ENCODE data around the gene CD300LD. TPM values are rescaled to one million over a fixed set of nuclear protein-coding genes. Genes with fewer than 3 reads are reported as not detected.

The CD300LD gene
- total RNA-seq, 6 donors from 2014 or later = not detected

GRCh38 chr17:74544991-74545842, 46.9 kb downstream of the CD300LD start:
- TF ChIP-seq EP300 (IDR thresholded peaks at IDR 0.05) (no peak), POLR2AphosphoS5 (IDR thresholded peaks at IDR 0.05) (no peak), POLR2A (IDR thresholded peaks at IDR 0.05) (no peak), CTCF (IDR thresholded peaks at IDR 0.05) (no peak)
- DNase-seq = peak in 1 of 2 donors; percentile 54
- Histone ChIP-seq H3K27me3 (no peaks in the 10 kb centered on the region), H3K9me3 (no peaks in the 10 kb centered on the region), H3K27ac (peak overlapping the region in 3 of 4 donors; percentile 39 to 69 (median 66)), H3K4me1 (no peaks in the 10 kb centered on the region), H3K36me3 (no peaks in the 10 kb centered on the region), H3K4me3 (peak overlapping the region in 3 of 4 donors; percentile 8 to 39 (median 19))
- peak in 1 of 2 donors; percentile 22 for ATAC-seq (ENCODE audit: low FRiP score in 2 of 2)
- WGBS, 2 donors = 69 to 76% methylated on average over 16 of the region's 16 CpGs

- Histone ChIP-seq H3K4me3 (peak overlapping the region in 1 of 4 donors; percentile 39), H3K36me3 (no peaks in the 10 kb centered on the region), H3K4me1 (no peaks in the 10 kb centered on the region), H3K27ac (no peak overlapping the region), H3K9me3 (no peaks in the 10 kb centered on the region), H3K27me3 (no peaks in the 10 kb centered on the region)
- no peak for DNase-seq
- TF ChIP-seq POLR2AphosphoS5 (IDR thresholded peaks at IDR 0.05) (no peak), EP300 (IDR thresholded peaks at IDR 0.05) (no peak), CTCF (IDR thresholded peaks at IDR 0.05) (no peak), POLR2A (IDR thresholded peaks at IDR 0.05) (no peak)
- WGBS, 2 donors = 86 to 100% methylated on average over 8 to 18 of the region's 18 CpGs
- no peak for ATAC-seq (ENCODE audit: low FRiP score in 2 of 2)
Observed at GRCh38 chr17:74543891-74544760, 48.0 kb downstream of the CD300LD start.

- DNase-seq = no peak
- no peak overlapping the region for H3K4me3 ChIP-seq
- H3K36me3 ChIP-seq = no peaks in the 10 kb centered on the region
- no peak overlapping the region for H3K27ac ChIP-seq
- H3K9me3 ChIP-seq = no peaks in the 10 kb centered on the region
- WGBS, 2 donors = 73 to 78% methylated on average over 13 to 14 of the region's 14 CpGs
- no peaks in the 10 kb centered on the region for H3K27me3 ChIP-seq
- H3K4me1 ChIP-seq = no peaks in the 10 kb centered on the region
- TF ChIP-seq POLR2AphosphoS5 (IDR thresholded peaks at IDR 0.05) = no peak
- TF ChIP-seq CTCF (IDR thresholded peaks at IDR 0.05) = no peak
- no peak for TF ChIP-seq POLR2A (IDR thresholded peaks at IDR 0.05)
- TF ChIP-seq EP300 (IDR thresholded peaks at IDR 0.05) = no peak
- ATAC-seq (ENCODE audit: low FRiP score in 2 of 2) = no peak
Observed at GRCh38 chr17:74543406-74543805, 48.7 kb downstream of the CD300LD start.

GRCh38 chr17:74542727-74543383, 49.2 kb downstream of the CD300LD start:
- H3K27ac ChIP-seq = no peak overlapping the region
- H3K36me3 ChIP-seq = no peaks in the 10 kb centered on the region
- H3K27me3 ChIP-seq = no peaks in the 10 kb centered on the region
- no peaks in the 10 kb centered on the region for H3K9me3 ChIP-seq
- ATAC-seq (ENCODE audit: low FRiP score in 2 of 2) (no peak), DNase-seq (peak in 1 of 2 donors; percentile 62)
- H3K4me3 ChIP-seq = no peak overlapping the region
- TF ChIP-seq EP300 (IDR thresholded peaks at IDR 0.05) (no peak), POLR2AphosphoS5 (IDR thresholded peaks at IDR 0.05) (no peak), CTCF (IDR thresholded peaks at IDR 0.05) (no peak), POLR2A (IDR thresholded peaks at IDR 0.05) (no peak)
- 92% methylated on average over 14 to 16 of the region's 17 CpGs for WGBS, 2 donors
- H3K4me1 ChIP-seq = no peaks in the 10 kb centered on the region

Data from upper lobe of left lung (tissue), 6 donors.